Glutamatergic neuron (in vitro differentiated cells): ENCODE results near the gene PACSIN2. TPM values are rescaled to one million over a fixed set of nuclear protein-coding genes. Genes with fewer than 3 reads are reported as not detected.

Experiments
- DNase-seq: peaks from one replicate; pipeline ENCODE4 v3.0.0; 2022
- H3K27ac Mint-ChIP-seq: one replicate; pipeline ENCODE4 v1.8.0; 2020; ENCODE audit warnings: mild to moderate bottlenecking, mixed read lengths, inconsistent platforms; ENCODE audit not compliant: unreplicated experiment
- H3K27me3 Mint-ChIP-seq: one replicate; pipeline ENCODE4 v1.8.0; 2020; ENCODE audit warnings: mild to moderate bottlenecking, moderate library complexity, mixed read lengths, inconsistent platforms; ENCODE audit not compliant: unreplicated experiment
- H3K36me3 Mint-ChIP-seq: one replicate; pipeline ENCODE4 v1.8.0; 2020; ENCODE audit warnings: mild to moderate bottlenecking, mixed read lengths, inconsistent platforms; ENCODE audit not compliant: unreplicated experiment
- H3K4me1 Mint-ChIP-seq: one replicate; pipeline ENCODE4 v1.8.0; 2020; ENCODE audit warnings: mild to moderate bottlenecking, low read depth, mixed read lengths, inconsistent platforms; ENCODE audit not compliant: unreplicated experiment
- H3K4me3 Mint-ChIP-seq: one replicate; pipeline ENCODE4 v1.8.0; 2020; ENCODE audit warnings: mild to moderate bottlenecking, mixed read lengths, inconsistent platforms; ENCODE audit not compliant: unreplicated experiment
- H3K9me3 Mint-ChIP-seq: one replicate; pipeline ENCODE4 v1.8.0; 2020; ENCODE audit warnings: mild to moderate bottlenecking, moderate library complexity, mixed read lengths, inconsistent platforms; ENCODE audit not compliant: unreplicated experiment
- total RNA-seq: library from RNA; stranded (reverse); fragmentation: NEBNext Ultra II Directional; extraction: Animal tissue kit (Norgen Biotek cat#: 25700); gene quantifications from one replicate; pipeline ENCODE4 v1.2.1, GENCODE V29; 2021; ENCODE audit not compliant: unreplicated experiment
- TF ChIP-seq, protein P1 (sequence below): fragments of 200-600 bp; sonication (generic); IDR thresholded peaks from one replicate; pipeline ENCODE4 v1.5.0; 2021; ENCODE audit not compliant: partially characterized antibody, unreplicated experiment

PACSIN2 gene
- total RNA-seq, 1 donor from 2014 or later = 47.3 TPM

DNA sequence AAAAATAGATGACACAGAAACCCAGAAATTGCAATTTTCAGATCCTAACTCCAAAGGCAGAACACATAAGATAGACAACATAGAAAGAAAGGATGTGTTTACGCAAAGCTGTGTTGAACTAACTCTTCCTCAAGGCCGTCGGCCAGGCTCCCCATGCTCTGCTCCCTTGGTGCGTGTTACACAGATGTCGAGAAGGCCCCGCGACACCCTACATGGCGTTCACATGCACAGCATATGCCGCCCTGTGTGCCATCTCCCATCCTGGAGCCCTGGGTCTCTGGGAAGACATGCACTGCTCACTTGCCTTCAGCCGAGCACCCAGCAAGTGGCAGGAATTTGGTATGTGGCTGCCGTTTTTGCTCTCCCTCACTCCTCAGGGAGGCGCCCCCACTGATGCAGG lies 110.9 kb downstream of the PACSIN2 start:
- Mint-ChIP-seq H3K36me3 (peaks cover 5% of the 10 kb centered on the region), H3K27ac (peak overlapping the region; percentile 2), H3K4me3 (peak overlapping the region; percentile 16), H3K9me3 (peaks cover 14% of the 10 kb centered on the region), H3K4me1 (peaks cover 49% of the 10 kb centered on the region), H3K27me3 (peaks cover 2% of the 10 kb centered on the region)
- TF ChIP-seq, protein P1, sequence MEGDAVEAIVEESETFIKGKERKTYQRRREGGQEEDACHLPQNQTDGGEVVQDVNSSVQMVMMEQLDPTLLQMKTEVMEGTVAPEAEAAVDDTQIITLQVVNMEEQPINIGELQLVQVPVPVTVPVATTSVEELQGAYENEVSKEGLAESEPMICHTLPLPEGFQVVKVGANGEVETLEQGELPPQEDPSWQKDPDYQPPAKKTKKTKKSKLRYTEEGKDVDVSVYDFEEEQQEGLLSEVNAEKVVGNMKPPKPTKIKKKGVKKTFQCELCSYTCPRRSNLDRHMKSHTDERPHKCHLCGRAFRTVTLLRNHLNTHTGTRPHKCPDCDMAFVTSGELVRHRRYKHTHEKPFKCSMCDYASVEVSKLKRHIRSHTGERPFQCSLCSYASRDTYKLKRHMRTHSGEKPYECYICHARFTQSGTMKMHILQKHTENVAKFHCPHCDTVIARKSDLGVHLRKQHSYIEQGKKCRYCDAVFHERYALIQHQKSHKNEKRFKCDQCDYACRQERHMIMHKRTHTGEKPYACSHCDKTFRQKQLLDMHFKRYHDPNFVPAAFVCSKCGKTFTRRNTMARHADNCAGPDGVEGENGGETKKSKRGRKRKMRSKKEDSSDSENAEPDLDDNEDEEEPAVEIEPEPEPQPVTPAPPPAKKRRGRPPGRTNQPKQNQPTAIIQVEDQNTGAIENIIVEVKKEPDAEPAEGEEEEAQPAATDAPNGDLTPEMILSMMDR = no peak
- DNase-seq = no peak

DNA sequence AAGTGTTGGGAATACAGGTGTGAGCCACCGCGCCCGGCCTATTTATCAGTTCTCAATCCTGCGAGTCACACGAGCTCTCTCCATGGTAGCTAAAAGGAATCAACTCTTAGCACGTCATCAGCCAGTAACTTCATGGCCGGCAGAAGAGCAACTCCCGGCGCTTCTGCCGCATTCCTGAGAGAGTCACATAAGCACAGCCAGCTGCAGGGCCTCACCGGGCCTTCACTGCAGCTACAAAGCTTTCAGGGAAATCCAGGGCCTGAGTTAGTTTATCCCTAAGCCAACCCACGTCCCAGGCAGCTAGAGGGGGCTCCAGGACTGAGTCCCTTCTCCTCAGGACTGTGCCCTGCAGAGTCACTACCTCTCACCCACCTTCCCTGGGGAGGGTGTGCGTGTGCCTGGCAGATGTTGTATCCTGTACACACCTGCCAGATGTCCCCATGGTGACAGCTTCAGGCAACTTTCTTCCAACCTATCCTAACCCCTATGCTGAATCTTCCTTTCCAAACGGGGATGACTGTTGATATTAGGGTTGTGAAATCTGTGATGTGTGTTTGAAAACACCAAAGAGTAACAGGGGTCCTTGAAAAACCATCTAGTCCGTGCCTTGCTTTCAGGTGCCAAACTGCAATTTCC lies 112.0 kb downstream of the PACSIN2 start:
- peaks cover 5% of the 10 kb centered on the region for H3K36me3 Mint-ChIP-seq
- H3K4me3 Mint-ChIP-seq = no peak overlapping the region
- H3K4me1 Mint-ChIP-seq = peaks cover 40% of the 10 kb centered on the region
- H3K27me3 Mint-ChIP-seq = peaks cover 2% of the 10 kb centered on the region
- no peak for DNase-seq
- peaks cover 12% of the 10 kb centered on the region for H3K9me3 Mint-ChIP-seq
- TF ChIP-seq, protein P1 = no peak
- H3K27ac Mint-ChIP-seq = no peak overlapping the region

DNA sequence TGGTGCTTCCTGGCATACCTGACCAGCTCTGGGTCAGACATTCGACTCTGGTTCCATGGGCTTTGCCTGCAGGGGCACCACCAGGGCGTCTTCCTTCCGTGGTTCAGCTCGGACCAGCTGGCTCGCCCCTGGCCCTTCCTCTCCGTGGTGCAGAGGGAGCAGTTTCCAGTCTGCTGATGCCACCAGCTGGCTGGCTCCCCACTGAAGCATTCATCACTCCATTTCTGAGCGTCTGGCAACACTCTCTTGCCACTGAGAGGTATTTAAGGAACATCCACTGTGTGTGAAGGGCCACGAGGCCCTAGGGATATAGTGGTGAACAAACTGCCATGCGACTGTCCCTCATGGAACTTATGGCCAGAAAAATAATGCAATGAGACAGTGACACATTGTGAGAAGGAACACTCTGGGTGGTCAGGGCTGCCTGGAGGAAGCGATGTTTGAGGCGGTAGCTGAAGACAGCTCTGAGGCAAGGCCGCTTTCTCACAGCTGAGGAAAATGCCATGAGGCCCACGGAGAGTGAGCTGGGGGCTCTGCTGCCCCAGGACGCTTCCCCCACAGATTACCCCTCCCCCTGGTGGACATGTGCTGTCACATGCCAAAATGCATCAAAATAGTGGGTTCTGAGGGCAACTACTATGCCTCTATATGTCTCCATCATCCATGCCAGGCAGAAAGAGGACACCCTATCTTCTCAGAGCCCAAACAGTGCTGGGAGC lies 113.0 kb downstream of the PACSIN2 start:
- Mint-ChIP-seq H3K4me3 (no peak overlapping the region), H3K9me3 (peaks cover 9% of the 10 kb centered on the region), H3K36me3 (peaks cover 5% of the 10 kb centered on the region), H3K27me3 (no peaks in the 10 kb centered on the region), H3K27ac (peak overlapping the region; percentile 33), H3K4me1 (peaks cover 31% of the 10 kb centered on the region)
- no peak for DNase-seq
- TF ChIP-seq, protein P1 = peak; percentile 52

DNA sequence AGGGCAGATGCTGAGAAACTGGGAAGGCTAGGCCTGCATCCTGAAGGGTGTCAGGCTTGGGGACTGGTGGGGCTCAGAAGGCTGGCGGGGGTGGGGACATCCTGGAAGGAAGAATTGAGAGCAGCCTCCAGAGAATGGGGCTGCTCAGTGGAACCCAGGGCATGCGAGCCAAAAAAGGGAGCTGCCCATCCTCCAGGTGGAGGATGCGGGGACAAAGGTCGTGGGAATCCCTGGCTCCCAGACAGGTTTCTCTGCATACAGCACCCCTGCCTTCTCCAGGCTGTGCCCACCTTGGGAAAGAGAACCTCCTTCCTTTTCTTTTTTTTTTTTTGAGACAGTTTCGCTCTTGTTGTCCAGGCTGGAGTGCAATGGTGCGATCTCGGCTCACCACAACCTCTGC lies 117.0 kb downstream of the PACSIN2 start:
- no peak for DNase-seq
- Mint-ChIP-seq H3K4me3 (no peak overlapping the region), H3K27me3 (no peaks in the 10 kb centered on the region), H3K4me1 (peaks cover 5% of the 10 kb centered on the region), H3K27ac (no peak overlapping the region), H3K9me3 (peaks cover 4% of the 10 kb centered on the region), H3K36me3 (no peaks in the 10 kb centered on the region)
- TF ChIP-seq, protein P1 = no peak

DNA sequence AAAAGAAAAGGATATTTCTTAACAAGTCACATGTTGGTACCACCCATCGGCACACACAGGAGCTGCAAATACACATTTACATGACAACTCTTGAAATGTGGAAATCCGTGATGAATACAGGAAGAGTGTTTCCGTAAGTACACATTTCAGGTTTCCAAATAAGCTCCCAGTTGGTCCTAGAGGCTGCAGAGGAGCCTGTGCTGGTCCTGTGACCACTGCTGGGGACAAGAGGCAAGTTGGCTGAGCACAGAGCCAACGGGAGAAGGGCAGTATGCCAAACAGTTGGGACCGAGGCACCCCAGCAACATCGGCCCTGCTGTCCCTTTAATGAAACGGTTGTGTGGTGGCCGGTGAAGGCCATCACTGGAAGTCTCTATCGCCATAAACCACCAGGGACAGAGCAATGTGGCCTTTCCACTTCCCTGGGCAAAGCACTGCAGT lies 119.4 kb downstream of the PACSIN2 start:
- no peaks in the 10 kb centered on the region for H3K27me3 Mint-ChIP-seq
- peaks cover 3% of the 10 kb centered on the region for H3K4me1 Mint-ChIP-seq
- H3K36me3 Mint-ChIP-seq = no peaks in the 10 kb centered on the region
- TF ChIP-seq, protein P1 = no peak
- no peak overlapping the region for H3K4me3 Mint-ChIP-seq
- no peak overlapping the region for H3K27ac Mint-ChIP-seq
- H3K9me3 Mint-ChIP-seq = peaks cover 3% of the 10 kb centered on the region
- DNase-seq = no peak
